ENCODE measurements around the gene ZSWIM7.

Gene ZSWIM7

GRCh38 chr17:15969463-15969862 is 30.0 kb downstream of the ZSWIM7 start:
- TF ChIP-seq CTCF (IDR thresholded peaks at IDR 0.05; ENCODE audit: low read length, missing control alignments), result no peak
- no peak overlapping the region for H3K4me3 ChIP-seq (replicated peaks; ENCODE audit: low read depth, low read length)
- no peak for DNase-seq (ENCODE audit: low read depth)

GRCh38 chr17:15967706-15968399 is 31.7 kb downstream of the ZSWIM7 start:
- H3K4me3 ChIP-seq (replicated peaks; ENCODE audit: low read depth, low read length), result no peak overlapping the region
- TF ChIP-seq CTCF (IDR thresholded peaks at IDR 0.05; ENCODE audit: low read length, missing control alignments), result no peak
- no peak for DNase-seq (ENCODE audit: low read depth)

- DNase-seq (ENCODE audit: low read depth), result no peak
- TF ChIP-seq CTCF (IDR thresholded peaks at IDR 0.05; ENCODE audit: low read length, missing control alignments), result no peak
- H3K4me3 ChIP-seq (replicated peaks; ENCODE audit: low read depth, low read length), result no peak overlapping the region
Measured at GRCh38 chr17:15966879-15967248, 32.6 kb downstream of the ZSWIM7 start.

GRCh38 chr17:15966183-15966878 is 33.2 kb downstream of the ZSWIM7 start:
- no peak for TF ChIP-seq CTCF (IDR thresholded peaks at IDR 0.05; ENCODE audit: low read length, missing control alignments)
- H3K4me3 ChIP-seq (replicated peaks; ENCODE audit: low read depth, low read length), result no peak overlapping the region
- DNase-seq (ENCODE audit: low read depth), result no peak

GRCh38 chr17:15965528-15965927 is 34.0 kb downstream of the ZSWIM7 start:
- no peak for TF ChIP-seq CTCF (IDR thresholded peaks at IDR 0.05; ENCODE audit: low read length, missing control alignments)
- H3K4me3 ChIP-seq (replicated peaks; ENCODE audit: low read depth, low read length), result no peak overlapping the region
- no peak for DNase-seq (ENCODE audit: low read depth)

GRCh38 chr17:15963670-15964110 is 35.8 kb downstream of the ZSWIM7 start:
- no peak for TF ChIP-seq CTCF (IDR thresholded peaks at IDR 0.05; ENCODE audit: low read length, missing control alignments)
- H3K4me3 ChIP-seq (replicated peaks; ENCODE audit: low read depth, low read length), result no peak overlapping the region
- peak; percentile 74 for DNase-seq (ENCODE audit: low read depth)

GRCh38 chr17:15958484-15958854 is 41.0 kb downstream of the ZSWIM7 start:
- no peak for DNase-seq (ENCODE audit: low read depth)
- TF ChIP-seq CTCF (IDR thresholded peaks at IDR 0.05; ENCODE audit: low read length, missing control alignments), result no peak
- H3K4me3 ChIP-seq (replicated peaks; ENCODE audit: low read depth, low read length), result no peak overlapping the region

All from fibroblast of pulmonary artery (primary cell).